Medulla oblongata (tissue), 1 donor: Measurements from ENCODE around the gene RPA1.
"Not testable (repeated sequence)": the region's sequence is repeated elsewhere in the genome, so short reads cannot be mapped to it uniquely, and the experiment has no call there.

Experiments used
- DNase-seq: peaks from one replicate; pipeline ENCODE4 v3.0.0-alpha.2; 2015; ENCODE audit errors: extremely low spot score

RPA1 gene

DNA sequence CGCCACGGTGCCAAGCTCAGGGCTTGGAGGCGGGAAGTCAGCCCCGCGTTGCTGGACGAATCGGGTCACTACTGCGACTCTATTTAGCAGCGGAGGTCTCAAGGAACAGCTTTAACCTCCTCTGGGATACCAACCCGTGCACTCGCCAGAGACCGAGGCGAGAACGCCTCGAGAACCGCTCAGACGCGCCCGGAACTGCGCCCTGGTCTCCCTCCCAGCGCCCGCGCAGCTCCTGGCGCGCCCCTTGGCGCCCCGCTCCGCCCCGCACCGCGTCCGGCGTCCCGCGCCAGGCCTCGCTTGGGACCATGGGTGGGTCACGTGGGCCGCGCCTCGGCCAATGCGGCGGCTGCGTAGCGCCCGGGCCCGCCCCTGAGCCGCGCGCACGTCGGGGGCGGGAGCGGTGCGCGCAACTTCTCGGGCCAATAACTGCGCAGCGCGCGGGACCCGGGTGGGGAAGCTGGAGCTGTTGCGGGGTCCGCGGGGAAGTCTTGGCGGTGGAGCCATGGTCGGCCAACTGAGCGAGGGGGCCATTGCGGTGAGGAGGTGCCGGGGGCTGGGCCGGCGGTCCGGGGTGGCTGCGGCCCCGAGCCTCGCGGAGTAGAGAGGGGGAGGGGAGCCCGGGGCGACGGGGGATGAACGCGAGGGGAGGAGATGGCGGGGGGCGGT lies at the start of gene RPA1, which contains the start of gene SMYD4:
RPA1 (plus strand) TSS at position 414 of the 666 bp plus-strand sequence; CDS start at position 503, 89 bp downstream.
SMYD4 (minus strand) TSS at position 311 of the 666 bp plus-strand sequence. CDS start 1,908 bp downstream, outside the sequence.
- peak; percentile 91 for DNase-seq

DNA sequence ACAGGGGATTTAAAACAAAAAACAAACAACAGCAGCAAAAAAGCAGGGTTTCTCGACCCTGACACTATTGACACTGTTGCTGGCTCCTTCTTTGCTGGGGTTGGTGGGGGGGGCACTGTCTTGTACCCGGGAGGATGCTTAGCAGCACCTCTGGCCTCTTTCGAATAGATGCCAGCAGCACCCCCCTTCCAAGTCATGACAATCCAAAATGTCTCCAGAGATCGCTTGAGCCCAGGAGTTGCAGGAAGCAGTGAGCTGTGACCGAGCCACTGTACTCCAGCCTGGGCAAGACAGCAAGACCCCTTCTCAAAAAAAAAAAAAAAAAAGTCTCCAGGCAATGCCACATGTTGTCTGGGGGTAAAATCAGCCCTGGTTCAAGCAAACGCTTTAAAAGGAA lies 47.6 kb upstream of the RPA1 start:
- DNase-seq = no peak

DNA sequence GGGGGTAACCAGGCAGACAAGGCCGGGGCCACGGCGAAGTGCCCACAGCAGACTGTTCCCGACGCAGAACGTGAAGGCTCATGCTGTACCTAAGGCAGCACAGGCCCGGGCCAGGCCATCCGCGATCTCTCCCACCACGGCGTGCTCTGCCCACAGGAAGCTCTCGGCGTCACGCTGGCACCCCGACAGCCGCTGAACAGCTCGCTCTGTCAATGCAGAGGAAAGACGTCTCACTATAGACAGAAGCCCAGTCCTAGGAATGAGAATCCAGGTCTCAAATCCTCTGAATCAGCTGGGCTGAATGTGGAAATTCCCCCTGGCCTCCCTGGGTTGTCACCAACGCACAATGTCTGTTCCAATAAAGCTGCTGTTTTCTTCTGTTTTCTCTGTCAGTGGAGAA lies 46.5 kb upstream of the RPA1 start:
- DNase-seq = no peak

DNA sequence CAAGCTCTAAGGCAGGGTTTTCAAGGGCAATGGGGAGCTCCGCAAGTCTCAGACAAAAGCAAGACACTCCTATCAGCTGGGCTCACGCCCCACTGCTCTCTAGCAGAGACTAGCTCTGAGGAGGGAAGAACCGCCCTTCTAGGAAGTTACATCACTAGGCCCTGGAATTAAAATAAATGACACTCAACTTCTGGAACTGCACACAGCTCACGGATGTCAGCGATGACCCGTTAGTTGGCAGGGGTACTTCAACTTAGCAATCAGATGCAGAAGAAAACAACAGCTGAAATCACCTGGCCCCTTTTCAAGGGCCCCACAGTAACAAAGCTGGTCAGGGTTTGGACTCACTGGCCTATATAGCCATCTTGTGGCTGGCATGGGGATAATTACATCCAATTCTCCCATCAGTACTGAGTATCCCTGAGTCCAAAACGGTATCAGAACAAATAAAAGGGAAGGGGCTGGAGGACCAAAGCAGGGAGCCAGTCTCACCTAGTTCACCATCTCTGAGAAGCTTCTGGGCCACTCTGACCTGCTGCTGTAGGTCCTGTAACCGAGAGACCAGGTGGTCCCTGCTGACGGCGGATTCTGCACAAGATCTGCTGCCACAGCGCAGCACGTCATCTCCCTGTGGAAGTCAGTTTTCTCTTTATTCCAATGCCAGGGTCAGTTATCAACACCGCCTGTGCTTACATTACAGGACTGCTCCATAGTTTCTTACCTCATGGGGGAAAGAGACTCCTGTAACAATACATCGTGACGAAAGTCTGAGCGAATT lies 45.8 kb upstream of the RPA1 start:
- DNase-seq = peak; percentile 77

DNA sequence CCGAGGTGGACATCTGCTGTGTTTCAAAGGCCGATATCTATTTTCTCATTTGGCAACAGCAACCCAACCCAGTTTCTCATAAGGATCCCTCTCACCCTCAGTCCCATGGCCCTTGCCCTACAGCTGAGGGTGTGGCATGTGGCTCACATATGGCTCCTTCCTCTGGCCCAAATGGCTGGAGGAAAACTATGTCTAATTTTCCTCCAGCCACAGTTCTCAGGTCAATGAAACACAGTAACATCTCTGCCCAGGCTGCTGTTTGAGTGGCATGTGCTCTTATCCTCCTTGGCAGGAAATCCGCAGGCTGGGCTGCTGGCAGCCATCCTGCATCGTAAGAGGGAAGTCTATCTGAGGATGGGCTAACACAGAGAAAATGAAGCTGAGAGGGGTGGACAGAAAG lies 43.9 kb upstream of the RPA1 start:
- peak; percentile 64 for DNase-seq

DNA sequence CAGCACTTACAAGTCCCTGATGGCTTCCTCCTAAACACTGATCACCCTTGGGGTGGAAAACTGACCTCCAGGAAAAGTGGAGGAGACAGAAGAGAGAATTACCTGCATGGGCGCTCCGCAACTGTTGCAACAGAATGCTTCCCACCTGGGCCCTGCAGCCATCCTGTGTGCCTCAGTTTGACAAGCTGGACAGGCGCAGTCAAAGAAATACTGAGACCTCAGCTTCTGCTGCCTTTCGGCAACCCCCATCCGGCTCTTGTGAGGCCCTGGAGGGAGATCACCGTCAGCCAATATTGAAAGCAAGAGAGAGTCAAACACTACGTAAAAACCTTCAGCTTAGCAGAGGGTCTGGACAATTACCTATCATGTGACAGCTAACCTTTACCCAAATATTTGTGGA lies 43.1 kb upstream of the RPA1 start:
- peak; percentile 24 for DNase-seq

DNA sequence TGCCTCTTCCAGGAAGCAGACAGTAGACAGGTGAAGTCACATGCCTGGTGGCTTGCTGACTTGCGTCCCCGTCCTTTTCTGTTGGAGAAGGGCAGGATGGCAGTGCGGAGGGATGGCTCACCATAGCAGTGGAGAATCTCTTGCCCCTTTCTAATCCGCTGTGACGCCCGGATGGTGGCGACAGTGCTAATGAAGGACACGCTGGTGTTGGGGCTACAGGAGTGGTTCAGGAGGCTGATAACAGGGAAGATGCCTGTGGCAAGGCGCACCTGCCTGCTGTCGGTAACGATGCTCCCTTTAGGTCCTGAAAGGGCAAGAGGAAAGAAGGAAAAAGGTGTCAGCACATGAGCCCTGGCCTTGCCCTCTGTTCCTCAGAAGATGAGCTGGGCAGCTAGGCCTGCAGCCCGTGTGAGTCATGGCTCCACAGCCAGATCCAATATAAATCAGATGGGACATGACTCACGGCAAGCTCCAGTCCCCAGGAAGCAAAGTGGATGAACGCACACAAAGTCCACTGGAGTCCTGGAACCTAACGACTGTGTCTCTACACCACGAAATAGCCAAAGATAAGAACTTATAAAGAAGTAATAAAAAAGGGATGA lies 42.4 kb upstream of the RPA1 start:
- no peak for DNase-seq

DNA sequence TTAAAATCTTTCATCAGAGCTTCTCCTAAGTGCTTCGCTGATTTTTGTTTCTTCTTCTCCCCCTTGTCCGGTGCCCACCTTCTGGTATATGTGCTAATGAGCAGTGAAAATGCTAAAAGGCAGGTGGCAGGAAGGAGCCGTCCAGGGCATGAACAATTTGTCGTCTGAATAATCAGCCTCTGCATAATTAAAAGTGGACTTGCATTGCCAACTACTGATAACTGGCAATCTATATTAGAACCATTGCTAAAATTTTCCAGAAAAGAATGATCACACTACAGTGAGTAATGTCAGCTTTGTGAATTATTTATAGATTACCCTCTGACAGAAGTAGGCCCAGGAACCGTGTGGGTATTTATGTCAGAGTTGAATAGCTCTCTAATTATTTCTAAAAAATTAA lies 39.9 kb upstream of the RPA1 start:
- no peak for DNase-seq

DNA sequence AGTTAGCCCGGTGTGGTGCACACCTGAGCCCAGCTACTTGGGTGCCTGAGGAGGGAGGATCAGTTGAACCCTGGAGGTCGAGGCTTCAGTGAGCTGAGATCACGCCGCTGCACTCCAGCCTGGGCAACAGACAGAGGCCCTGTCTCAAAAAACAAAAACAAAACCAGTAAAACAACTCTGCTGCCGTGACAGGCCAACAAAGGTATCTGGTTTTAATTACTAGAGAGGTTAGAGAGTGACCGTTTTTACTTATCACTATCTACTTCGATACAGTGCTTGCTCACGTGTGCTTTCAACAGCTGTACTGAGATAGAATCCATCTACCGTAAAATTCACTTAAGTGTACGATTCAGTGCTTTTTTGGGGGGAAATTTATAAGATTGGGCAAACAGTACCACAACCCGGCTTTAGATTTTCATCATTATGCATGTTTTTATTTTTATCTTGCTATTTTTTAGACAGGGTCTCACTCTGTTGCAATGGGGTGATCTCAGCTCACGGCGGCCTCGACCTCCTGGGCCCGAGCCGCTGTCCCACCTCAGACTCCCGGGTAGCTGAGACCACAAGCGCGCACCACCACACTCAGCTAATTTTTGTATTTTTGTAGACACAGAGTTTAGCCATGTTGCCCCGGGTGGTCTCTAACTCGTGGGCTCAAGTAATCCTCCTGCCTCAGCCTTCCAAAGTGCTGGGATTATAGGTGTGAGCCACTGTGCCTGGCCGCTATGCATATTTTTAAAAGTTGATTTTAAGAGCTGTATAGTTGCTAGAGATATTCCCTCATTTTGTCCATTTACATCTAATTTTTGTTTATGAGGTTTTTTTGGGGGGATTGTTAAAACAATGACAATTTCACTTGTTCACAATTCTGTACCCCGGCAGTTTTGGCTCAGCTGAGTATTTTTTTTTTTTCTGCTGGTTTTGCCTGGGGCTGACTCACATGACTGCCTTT lies 37.0 kb upstream of the RPA1 start:
- no peak for DNase-seq

DNA sequence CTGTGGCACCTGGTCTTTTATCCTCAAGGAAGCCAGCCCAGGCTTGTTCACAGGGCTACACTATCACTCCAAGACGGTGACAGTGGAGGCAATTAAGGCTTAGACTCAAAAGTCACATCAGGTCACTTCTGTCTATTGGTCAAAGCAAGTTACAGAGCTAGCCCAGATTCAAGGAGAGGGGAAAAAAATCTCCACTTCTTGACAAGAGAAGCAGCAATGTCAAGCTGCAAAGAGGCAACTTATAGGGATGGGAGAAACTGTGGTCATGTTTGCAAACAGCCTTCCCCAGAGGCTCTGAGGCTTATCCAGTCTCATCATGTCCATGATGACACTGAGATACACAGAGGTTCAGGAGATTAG lies 36.4 kb upstream of the RPA1 start:
- DNase-seq = no peak

DNA sequence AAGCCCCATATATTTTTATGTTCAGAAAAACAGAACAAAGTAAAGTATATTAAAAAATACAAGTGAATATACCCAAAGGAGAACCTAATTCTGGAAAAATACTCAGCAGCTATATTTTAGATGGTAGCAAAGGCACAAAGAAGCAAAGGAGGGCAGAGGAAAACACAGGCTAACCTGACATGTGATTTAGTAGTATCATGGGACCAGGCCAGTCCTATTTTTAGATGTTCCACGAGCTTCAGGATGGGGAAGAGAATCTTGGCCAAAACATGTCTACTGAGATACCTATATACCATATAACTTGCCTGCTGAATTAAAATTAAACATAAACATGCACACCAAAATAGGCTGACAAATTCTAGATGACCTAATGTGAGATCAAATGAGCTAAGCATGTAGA lies 33.0 kb upstream of the RPA1 start:
- DNase-seq = peak; percentile 75

DNA sequence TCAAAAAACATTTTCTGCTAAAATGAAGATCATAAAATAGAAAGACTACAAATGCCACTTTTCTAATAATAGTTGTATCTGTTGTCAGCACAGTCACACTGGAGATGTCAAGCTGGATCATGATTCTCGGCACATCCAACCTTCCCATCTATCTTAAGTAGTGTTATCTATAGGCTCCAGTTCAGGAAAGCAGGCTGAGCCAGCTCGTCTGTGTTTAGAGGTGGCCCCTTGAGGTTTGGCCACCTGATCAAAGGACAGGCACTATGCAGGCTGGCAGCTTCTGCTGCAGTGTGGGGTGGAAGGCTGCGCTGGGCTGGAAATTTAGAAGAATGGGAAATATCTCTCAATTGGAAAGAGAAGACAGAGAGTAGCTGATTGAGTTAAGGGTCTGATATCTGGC lies 32.5 kb upstream of the RPA1 start:
- DNase-seq = no peak

DNA sequence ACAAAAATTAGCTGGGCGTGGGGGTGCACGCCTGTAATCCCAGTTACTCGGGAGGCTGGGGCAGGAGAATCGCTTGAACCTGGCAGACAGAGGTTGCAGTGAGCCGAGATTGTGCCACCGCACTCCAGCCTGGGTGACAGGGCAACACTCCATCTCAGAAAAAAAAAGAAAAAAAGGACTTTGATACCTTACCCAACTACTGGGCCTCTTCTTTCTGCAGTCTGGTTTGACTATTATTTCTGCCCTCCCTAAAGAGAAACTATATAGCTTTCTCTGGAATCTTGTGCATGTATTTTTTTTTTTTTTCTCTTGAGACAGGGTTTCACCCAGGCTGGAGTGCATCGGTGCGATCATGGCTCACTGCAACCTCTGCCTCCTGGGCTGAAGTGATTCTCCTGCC lies 32.0 kb upstream of the RPA1 start:
- DNase-seq = not testable (repeated sequence)

DNA sequence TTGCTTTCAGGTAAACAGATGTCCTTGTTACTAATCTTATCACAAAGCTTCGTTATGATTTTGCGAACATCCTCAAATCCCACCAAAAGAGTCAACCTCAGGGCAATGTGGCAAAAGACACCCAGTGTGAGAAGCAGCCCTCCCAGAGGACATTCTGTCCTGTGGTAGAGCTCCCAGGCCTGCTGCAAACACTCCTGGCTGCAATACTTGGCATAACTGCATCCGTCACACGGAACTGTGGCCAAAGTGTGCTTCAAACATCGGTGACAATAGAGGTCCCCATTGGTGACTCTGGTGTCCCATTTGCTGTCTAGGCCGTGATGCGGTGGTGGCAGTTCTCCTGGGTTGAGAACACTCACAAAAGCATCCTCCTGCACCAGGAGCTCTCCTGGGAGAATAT lies 29.6 kb upstream of the RPA1 start:
- DNase-seq = no peak

DNA sequence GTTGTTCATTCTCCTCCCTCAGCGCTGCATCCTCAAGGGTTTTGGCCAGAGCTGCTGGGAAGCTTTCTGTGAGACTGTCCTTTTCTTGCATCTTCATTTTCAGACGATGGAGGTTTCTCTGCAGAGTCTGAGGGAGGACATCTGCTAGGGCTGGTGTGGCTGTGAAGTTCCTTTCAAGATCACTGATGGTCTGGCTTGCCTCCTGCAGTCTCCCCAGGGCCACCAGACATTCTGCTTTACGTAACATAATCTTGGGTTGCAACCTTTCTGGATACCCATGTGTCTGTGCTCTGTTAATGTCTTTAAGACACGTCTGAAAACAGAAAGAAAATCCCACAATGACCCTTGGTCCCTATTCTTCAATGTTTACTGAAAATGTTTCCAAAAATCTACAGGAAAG lies 29.1 kb upstream of the RPA1 start:
- DNase-seq = no peak

DNA sequence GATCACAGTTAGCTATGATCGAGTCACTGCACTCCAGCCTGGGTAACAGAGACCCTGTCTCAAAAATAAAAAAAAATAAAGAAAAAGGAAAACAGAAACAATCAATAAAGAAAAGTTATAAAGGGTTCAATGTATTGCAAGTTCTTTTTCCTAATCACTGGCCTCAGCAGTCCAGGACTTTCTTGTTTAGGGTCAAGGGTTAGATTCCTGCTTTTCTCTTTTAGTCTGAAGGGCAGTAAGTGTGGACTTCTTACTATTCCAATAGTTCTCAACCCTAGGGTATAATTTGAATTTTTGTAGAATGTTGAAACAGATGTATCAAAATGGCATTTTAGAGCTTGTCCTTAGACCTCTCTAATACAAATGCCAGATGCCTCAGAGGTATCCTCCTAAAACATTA lies 27.4 kb upstream of the RPA1 start:
- DNase-seq = no peak

DNA sequence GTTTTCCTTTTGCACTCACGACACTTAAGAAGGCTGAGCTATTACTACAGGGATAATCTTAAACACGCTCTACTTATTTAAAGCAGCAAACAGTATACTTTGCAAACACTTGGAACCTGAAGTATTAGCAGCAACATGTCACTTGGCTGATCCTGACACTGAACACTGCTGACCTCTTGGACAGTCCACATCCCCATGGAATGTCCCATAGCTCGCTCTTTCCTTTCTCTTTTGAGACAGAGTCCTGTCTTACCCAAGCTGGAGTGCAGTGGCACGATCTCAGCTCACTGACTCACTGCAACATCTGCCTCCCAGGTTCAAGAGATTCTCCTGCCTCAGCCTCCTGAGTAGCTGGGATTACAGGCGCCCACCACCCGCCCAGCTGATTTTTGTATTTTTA lies 26.5 kb upstream of the RPA1 start:
- no peak for DNase-seq

DNA sequence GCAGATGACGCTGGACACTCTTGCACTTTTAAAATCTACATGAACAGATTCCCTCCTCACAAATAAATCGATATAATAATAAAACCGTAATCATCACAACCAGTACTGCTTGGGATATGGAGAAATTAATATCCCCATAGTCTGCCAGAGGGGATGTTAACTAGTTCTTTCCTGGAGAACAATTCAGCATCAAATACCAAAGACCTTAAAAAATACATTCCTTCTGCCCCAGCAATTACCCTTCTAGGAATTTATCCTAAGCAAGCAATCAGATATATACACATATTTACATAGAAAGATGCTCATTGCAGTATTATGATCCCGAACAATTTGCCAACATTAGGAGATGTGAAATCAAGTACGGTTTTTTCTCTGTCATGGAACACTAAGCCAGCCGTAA lies 21.9 kb upstream of the RPA1 start:
- no peak for DNase-seq

DNA sequence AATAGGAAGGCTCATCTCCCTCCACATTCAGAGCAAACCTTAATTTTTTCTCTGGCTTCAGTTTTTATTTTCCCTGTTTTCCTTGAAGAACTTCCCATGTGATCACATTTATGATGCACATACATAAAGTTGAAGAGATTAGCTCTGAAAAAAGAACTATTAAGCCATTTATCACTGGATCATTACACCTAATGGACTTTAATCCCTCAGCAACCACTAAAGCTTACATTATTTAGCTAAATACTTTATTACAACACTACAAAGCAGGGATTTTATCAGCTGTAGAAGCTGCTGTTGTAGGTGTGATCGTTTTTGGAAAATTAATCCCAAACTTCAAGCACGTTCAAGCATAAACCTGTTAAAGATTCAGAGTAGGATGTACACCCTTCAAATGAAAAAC lies 21.2 kb upstream of the RPA1 start:
- no peak for DNase-seq

DNA sequence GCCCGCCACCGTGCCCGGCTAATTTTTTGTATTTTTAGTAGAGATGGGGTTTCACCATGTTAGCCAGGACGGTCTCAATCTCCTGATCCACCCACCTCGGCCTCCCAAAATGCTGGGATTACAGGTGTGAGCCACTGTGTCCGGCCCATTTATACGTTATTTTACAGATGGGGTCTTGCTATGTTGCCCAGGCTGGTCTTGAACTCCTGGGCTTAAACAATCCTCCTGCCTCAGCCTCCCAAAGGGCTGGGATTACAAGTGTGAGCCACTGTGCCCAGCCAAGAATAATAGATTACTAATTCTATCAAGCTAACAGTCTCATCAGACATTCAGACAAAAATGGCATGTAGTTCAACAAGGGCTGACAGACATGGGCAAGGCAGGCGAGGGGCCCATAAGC lies 20.0 kb upstream of the RPA1 start:
- not testable (repeated sequence) for DNase-seq

DNA sequence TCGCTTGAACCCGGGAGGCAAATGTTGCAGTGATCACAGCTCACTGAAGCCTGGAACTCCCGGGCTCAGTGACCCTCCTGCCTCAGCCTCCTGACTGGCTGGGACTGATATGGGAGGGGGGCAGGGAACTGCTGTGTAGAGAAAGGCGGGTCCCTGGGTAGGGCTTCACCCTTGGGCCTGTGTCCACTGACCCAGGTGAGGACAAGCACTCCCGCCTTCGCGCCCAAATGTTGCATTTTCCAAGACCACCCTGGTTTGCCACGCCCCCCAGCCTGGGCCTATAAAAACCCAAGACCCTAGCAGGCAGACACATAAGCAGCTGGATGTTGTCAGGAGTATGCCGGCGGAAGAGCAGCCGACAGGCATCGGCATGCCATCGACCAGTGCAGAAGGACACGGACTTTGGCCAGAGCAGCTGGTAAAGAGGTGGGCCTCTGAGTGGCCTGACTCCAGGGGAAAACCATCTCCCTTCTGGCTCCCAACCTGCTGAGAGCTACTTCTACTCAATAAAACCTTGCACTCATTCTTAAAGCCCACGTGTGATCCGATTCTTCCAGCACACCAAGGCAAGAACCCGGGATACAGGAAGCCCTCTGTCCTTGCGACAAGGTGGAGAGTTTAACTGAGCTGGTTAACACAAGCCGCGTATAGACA lies 19.2 kb upstream of the RPA1 start:
- DNase-seq = no peak
